Measurements from ENCODE around the gene BRD1. TPM values are rescaled to one million over a fixed set of nuclear protein-coding genes. Genes with fewer than 3 reads are reported as not detected.
"Not testable (repeated sequence)": the region's sequence is repeated elsewhere in the genome, so short reads cannot be mapped to it uniquely, and the experiment has no call there.

BRD1 gene
- total and polyA plus RNA-seq, 8 donors = 10.0 to 92.4 (median 30.4) TPM

- H3K4me1 ChIP-seq = peaks cover 23 to 74% (median 58%) of the 10 kb centered on the region in 4 donors
- DNase-seq = no peak
- peaks cover 41 to 53% (median 43%) of the 10 kb centered on the region in 4 donors for H3K36me3 ChIP-seq
- peak overlapping the region in 1 of 5 donors; percentile 24 for H3K27ac ChIP-seq
- TF ChIP-seq POLR2AphosphoS5 (IDR thresholded peaks at IDR 0.05) (no peak), POLR2A (IDR thresholded peaks at IDR 0.05) (no peak), CTCF (IDR thresholded peaks at IDR 0.05) (no peak), EP300 (IDR thresholded peaks at IDR 0.05) (no peak)
- H3K4me3 ChIP-seq = peak overlapping the region in 2 of 4 donors; percentile 62 to 90
- no peaks in the 10 kb centered on the region for H3K27me3 ChIP-seq
- intact Hi-C loops (cut with DNase I; ENCODE audit: low total_unique reads) = no loop called here
- H3K9me3 ChIP-seq = no peaks in the 10 kb centered on the region
- WGBS, 5 donors = 87 to 90% (median 88%) methylated on average over 10 to 12 of the region's 12 CpGs
Observed at GRCh38 chr22:49824936-49825335, 2.7 kb downstream of the BRD1 start.

- 81 to 89% (median 87%) methylated on average over 11 to 16 of the region's 16 CpGs for WGBS, 5 donors
- peak overlapping the region in 1 of 4 donors; percentile 90 for H3K4me3 ChIP-seq
- intact Hi-C loops (cut with DNase I; ENCODE audit: low total_unique reads) = no loop called here
Observed at GRCh38 chr22:49824185-49824925, 3.3 kb downstream of the BRD1 start.

GRCh38 chr22:49823289-49824045, 4.2 kb downstream of the BRD1 start:
- Histone ChIP-seq H3K4me3 (peak overlapping the region in 1 of 4 donors; percentile 90), H3K27me3 (no peaks in the 10 kb centered on the region), H3K4me1 (peaks cover 23 to 78% (median 61%) of the 10 kb centered on the region in 4 donors), H3K27ac (no peak overlapping the region), H3K36me3 (peaks cover 53 to 68% (median 57%) of the 10 kb centered on the region in 4 donors), H3K9me3 (no peaks in the 10 kb centered on the region)
- intact Hi-C loops (cut with DNase I; ENCODE audit: low total_unique reads) = no loop called here
- no peak for TF ChIP-seq POLR2A (IDR thresholded peaks at IDR 0.05)
- no peak for TF ChIP-seq CTCF (IDR thresholded peaks at IDR 0.05)
- no peak for TF ChIP-seq EP300 (IDR thresholded peaks at IDR 0.05)
- DNase-seq = no peak
- WGBS, 5 donors = 93 to 95% (median 94%) methylated on average over 49 to 53 of the region's 53 CpGs

More at GRCh38 chr22:49824185-49824925, 3.3 kb downstream of the BRD1 start:
- no peaks in the 10 kb centered on the region for H3K27me3 ChIP-seq
- DNase-seq = no peak
- H3K36me3 ChIP-seq = peaks cover 46 to 59% (median 48%) of the 10 kb centered on the region in 4 donors
- H3K4me1 ChIP-seq = peaks cover 23 to 80% (median 61%) of the 10 kb centered on the region in 4 donors
- peak overlapping the region in 1 of 5 donors; percentile 24 for H3K27ac ChIP-seq
- no peaks in the 10 kb centered on the region for H3K9me3 ChIP-seq
- TF ChIP-seq POLR2AphosphoS5 (IDR thresholded peaks at IDR 0.05) (no peak), CTCF (IDR thresholded peaks at IDR 0.05) (no peak)

GRCh38 chr22:49821741-49822140, 5.9 kb downstream of the BRD1 start:
- H3K27me3 ChIP-seq; intact Hi-C loops (cut with DNase I; ENCODE audit: low total_unique reads); DNase-seq; H3K9me3 ChIP-seq; H3K4me3 ChIP-seq: not testable (repeated sequence)
- Histone ChIP-seq H3K4me1 (peaks cover 32 to 86% (median 66%) of the 10 kb centered on the region in 4 donors), H3K27ac (peak overlapping the region in 1 of 5 donors; percentile 7), H3K36me3 (peaks cover 67 to 85% (median 75%) of the 10 kb centered on the region in 4 donors)
- WGBS, 5 donors = 76 to 84% (median 81%) methylated on average over 11 of the region's 11 CpGs
